Activated T-cell treated with anti-CD3 and anti-CD28 coated beads for 24 hours (primary cell): ENCODE data around the gene C16orf82.

Source experiments
- DNase-seq: peaks from one replicate; pipeline ENCODE4 v3.0.0-alpha.2; 2020; ENCODE audit warnings: low read depth

Gene C16orf82

DNA sequence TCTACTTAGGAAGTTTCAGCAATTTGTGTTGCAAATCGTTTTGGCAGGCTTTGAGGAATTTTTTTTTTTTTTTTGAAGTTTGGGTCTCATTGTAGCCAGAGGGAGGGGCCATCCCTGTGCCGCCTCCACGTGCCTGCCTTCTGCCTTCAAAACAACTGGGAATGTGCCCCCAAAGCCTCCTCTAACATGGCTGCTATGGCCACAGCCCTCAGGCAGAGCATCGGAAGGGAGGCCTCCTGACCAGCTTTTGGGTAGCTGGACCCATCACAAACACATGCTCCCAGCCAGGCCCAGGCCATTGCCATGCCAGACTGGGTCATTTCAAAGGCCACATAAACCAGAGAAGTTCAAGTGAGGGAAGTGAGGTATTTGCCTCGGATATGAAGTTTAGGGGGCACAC lies 21.5 kb downstream of the C16orf82 start:
- no peak for DNase-seq

DNA sequence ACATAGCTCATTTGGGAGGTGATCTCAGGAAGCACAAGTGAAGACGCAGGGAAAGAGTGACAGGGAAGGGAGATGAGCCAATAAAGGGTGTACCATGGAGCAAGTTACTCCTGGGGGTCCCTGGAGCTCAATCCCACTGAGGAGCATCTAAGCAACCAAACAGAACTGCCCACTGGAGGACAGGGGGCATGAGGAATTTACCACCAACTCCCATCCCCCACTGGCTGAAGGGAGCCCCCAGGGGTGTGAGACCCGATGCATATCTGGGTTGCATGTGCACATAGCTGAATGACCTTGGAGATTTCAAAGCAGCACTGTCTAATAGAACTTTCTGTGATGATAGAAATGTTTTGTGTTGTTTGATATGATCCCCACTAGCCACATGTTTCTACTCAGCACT lies 29.6 kb downstream of the C16orf82 start:
- no peak for DNase-seq

DNA sequence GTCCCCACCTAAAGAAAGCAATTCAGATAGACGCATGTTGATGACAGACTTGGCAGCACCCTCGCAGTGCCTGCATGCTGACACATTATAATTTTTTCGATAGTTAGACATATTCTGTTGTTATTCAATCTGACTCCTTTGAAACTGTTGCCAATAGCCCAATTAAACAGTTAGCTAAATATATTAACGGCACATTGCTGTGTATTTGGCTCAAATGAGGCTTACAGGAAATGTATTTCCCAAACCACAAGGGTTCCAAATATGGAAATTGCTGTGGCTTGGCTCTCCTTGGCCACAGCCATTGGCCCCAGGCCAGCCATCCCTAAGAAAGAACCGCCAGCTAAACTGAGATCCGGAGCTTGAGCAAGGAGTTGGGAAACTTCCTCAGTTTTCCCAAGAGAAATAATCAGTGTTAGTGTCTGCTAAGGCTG lies 31.1 kb downstream of the C16orf82 start:
- DNase-seq = no peak

DNA sequence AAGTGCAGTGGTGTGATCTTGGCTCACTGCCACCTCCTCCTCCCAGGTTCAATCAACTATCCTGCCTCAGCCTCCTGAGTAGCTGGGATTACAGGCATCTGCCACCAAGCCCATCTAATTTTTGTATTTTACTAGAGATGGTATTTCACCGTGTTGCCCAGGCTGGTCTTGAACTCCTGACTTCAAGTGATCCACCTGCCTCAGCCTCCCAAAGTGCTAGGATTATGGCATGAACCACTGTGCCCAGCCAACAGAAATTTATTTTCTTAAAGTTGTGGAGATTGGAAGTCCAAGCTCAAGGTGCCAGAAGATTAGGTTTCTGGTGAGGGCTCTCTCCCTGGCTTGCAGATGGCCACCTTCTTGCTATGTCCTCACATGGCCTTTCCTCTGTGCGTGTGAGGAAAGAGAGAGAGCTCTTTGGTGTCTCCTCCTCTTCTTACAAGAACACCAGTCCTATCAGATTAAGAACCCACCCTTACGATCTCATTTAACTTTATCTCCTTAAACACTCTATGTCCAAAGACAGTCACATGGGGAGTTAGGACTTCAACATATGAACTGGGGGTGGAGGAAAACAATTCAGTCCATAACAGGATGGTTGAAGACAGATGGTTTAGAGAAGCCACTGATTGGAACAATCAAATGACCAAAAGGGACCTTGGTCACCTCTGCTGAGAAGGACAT lies 31.8 kb downstream of the C16orf82 start:
- no peak for DNase-seq

DNA sequence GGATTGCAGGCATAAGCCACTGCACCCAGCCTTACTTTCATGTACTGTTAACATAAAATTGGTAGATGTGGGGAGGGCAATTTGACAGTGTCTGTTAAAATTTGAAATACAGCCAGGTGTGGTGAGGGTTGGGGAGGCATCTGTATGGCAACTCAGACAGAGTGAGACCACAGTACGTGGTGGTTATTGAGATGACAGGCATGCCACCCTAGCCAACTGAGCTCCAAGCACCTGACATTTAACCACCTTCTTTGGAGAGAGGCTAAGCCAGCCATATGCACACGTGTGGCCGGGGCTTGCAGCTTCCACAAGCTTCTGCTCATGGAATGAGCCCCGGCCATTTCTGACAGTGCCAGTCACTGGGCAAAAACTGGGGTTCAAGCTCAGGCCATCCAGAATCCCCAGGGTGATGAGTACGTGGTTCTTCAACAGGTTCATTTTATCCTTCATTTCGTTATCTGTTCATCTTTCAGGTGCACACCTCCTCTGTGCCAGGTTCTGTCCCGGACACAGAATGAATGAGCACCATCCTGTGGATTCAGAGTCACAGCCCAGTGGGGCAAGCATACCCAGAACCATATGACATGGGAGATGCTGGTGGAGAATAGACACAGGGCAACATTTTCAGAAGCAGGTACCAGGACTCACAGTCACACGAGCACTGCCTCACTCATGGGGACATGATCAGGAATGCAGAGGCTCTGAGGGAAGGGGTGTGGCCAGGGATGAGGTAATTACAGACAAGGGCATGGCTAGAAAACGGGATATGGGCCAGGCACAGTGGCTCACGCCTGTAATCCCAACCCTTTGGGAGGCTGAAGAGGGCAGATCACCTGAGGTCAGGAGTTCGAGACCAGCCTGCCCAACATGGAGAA lies 36.2 kb downstream of the C16orf82 start:
- DNase-seq = no peak

DNA sequence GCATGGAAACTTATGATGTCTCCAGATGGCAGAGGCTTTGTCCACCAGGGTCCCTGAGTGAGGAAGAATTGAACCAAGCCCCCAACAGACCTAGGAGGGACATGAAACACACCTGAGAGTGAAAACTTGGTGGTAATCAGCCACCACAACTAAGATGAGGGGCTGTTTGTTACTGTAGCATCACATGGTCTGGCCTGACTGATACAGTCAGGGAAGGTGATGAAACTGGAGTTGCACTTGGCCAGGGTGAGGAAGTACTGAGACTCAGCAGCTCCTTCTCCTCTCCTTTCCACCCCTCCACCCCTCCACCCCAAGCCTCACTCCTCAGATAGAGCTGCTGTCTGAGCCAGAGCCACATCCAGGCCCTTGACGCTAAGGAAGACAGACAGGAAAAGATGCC lies 37.2 kb downstream of the C16orf82 start:
- no peak for DNase-seq

DNA sequence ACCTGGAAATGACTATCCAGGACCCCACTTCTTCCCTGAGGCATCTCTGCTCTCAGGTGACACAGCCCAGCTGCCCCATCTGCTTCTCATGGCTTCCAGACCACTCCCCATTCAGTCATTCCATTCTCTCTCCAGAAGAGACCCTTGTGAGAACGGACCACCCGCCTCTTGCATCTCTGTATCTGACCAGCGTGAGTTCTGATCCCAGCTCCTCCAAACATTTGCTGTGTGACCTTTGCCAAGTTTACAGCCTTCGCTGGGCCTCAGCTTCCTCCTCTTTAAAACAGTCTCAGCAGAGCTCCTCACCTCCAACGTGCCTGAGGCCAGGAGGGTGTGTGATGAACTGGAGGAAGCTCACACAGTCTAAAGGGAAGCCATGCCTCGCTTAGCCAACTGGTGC lies 39.6 kb downstream of the C16orf82 start:
- DNase-seq = no peak

DNA sequence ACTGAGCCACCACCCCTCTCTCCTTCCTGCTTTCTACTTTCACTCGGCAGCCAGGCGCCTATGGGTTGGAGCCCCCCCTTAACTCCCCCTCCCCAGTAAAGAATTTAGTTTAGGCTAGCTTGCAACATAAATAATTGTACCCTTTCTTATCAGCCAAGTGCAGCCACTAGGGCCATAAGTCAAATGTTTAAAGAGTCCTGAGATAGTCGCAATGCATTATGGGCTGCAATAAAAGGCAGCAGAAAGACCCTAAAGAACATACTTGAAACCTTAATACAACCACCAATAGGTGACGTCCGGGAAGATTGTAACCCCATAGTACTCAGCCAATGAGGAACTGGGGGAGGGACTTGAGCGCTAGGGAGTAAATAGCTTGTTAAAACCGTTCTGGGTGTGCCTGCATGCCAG lies 40.5 kb downstream of the C16orf82 start:
- no peak for DNase-seq

DNA sequence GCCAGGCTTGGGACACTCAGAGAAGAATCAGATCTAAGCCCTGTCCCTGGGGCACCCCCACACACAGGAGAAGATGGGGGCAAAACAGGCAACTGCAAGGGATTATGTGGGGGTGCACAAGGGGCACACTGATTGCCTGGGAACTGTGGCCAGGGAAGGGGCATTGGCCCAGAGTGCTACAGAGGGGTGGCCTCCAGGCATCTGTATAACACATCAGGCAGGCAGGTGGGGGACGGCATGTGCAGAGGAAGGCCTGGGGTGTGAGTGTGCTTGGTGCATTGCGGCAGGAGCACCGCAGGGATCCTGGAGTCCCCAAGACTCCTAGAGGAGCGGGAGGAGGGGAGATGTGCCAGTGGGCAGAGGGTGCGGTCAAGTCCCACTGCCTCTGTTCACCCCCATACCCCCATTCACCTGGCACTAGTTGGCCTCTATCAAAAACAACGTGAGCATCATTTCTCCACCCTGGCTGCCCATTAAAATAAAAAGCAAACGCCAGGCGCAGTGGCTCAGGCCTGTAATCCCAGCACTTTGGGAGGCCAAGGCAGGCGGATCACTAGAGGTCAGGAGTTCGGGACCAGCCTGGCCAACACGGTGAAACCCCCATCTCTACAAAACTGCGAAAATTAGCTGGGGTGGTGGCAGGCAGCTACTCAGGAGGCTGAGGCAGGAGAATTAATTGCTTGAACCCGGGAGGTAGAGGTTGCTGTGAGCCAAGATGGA lies 41.5 kb downstream of the C16orf82 start:
- no peak for DNase-seq

DNA sequence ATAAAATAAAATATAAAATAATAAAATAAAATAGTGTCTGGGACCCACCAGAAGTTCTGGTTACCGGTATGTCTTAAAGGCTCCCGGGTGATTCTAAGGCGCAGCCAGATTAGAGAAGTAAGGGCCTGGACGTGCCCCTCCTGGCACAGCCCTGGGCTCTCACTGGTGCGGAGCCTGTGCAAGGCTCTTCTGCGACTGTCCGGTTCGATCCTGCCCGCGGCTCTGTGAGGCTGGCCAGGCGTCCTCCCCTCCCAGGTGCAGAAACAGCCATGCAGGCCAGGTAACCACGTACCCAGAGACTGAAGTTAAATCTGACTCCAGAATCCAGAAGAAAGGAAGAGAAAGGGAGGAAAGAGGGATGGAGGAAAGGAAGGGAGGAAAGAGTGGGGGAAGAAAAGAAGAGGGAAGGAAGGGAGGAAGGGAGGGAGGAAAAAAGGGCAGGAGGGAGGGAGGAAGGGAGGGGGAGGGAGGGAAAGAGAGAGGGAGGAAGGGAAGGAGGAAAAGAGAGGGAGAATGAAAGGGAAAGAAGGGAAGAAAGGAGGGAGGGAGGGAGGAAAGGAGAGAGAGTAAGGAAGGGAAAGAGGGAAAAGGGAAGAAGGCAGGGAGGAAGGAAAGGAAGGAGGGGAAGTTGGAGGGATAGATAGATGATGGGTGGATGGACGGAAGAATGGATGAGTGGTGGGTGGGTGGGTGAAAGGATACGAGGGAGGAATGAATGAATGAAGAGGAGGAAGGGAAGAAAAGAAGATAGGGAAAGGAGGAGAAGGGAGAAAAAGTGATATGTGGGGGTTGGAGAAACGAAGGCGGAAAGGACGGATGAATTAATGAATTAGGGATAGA lies 42.3 kb downstream of the C16orf82 start:
- no peak for DNase-seq

DNA sequence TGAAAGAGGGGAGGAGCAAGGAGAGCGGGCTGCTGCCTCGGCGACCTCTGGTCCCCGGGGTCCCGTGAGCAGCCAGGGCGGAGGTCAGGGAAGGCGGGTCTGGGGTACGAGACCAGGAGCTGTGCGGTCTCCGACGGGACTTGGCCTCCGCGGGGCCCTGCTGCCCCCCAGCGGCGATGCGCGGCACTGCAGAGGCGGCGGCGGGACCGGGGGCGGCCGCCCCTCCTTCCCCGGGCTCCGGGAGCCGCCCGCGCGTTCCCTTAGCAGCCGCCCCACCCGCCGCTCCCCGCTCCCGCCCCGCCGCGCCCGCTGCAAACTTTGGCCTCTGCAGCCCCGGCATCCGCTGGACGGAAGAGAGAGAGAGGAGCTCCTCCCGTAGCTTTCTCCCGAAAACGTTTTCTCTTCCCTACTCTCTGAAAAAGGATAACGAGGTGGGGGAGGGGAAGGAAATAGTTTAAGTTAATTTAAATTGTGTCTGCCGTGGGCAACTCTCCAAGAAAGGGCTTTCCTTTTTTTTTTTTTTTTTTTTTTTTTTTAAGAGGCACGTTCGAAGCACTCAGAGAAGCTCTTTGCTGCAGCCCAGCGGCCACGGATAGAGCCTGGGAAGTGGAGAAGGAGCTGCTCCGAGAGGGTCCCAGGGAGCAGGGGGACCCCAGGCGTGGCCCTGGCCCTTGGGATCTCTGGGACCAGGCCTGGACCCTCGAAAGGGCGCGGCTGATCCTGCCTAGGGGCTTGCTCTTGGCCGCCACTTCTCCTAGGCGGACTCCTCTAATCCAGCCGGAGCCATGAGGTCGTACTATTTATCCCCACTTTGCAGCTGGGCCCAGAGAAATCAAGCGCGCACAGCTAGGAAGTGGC lies 43.2 kb downstream of the C16orf82 start:
- peak; percentile 80 for DNase-seq

DNA sequence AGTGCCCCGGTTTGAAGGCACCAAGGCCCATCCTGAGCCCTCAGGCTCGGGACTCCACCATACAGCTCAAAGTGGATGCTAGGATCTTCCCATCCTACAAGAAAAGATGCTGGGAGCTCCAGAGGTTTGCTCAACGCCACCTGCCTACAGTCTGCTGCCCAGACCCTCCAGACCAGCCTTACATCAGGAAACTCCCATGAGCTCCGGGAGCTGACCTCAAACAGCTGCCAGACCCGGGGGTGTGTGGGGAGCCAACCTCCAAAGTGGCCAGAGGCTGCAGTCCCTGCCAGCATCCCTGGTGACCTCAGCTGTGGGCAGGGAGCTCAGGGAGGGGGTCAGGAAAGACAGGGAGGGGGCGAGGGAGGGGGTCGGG lies 43.8 kb downstream of the C16orf82 start:
- no peak for DNase-seq

DNA sequence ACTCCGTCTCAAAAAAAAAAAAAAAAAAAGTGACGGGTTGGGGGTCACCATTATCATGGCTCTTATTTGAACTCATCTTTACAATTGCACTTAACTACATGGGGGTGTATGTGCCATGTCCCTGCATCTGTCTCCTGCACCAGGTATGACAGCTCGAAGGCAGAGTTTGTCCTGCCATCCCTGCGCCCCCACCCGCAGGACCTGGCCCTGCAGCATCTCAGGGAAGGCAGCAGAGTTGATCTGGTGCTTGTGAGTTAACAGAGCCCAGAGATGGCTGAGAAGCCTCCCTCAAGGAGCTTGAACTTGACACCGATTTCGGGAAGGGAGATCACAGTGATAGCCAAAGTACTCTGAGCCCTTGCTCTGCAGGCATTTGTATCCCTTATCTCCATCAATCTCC lies 44.8 kb downstream of the C16orf82 start:
- no peak for DNase-seq

DNA sequence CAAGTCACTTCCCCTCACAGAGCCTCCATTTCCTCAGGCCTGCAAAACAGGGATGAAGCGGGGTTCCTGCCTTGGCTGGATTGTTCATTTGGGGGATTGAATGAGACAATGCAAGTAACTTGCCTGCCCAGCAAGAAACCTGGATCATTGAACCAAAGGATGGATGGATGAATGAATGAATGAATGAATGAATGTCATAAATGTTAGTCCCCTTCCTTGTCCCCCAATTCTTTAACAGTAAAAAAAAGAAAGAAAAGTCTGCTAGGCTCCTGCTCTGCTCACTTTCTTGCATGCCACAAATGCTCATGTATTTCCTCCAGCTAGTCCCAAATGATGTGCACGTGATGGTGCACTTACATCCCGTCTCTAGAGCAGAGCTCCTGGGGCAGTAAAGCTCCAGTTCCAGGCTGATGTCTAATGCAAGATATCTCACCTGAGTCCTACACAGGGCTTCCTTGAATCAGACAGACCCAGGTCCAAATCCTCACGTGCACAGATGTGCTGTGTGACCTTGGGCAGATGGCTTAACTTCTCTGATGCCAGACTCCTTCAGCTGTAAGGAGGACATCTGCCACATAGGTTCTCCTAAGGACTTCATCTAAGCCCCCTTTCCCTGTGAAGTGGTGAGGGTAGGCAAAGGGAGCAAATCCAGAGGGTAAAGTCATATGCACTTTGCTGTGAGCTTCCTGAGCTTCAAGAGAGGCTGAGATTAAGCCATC lies 45.5 kb downstream of the C16orf82 start:
- DNase-seq = no peak

DNA sequence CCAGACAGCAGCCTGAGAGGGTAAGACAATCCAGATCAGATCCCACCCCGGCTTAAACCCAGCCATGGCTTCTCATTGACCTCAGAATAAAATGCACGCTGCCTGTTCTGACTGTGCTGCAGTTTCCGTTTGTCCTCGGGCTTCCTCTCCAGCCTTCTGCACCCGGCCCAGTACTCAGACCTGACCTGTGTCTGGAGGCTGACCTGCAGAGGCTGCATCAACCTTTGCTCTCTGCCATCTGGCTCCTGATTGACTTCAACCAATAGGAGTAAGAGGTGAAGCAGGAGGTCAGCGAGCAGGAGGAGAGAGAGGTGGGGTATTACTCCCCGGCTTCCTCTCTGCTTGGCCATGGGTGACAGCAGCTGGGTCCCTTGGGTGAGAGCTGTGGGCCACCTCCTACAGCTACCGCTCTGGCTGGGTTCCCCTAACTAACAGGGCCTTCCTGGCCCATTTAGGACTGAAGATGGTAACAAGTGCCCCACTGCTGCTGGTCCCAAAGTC lies 46.7 kb downstream of the C16orf82 start:
- no peak for DNase-seq

DNA sequence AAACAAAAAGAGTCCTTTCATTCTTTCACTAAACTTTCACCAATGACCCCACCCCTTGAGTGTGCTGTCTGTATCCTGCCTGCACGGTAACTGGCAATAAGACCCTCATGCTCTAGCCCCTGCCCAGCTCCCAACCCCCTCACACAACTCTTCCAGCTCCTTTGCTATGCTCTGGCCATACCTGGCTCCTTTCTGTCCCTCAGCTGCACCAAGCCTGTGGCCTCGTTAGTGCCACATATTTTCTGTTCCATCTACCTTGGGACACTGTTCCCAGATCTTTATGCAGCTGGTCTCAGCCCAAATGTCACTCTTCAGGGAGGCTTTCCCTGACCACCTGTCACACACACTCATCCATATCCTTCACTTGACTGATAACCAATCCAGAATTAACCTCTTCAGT lies 47.3 kb downstream of the C16orf82 start:
- DNase-seq = no peak

DNA sequence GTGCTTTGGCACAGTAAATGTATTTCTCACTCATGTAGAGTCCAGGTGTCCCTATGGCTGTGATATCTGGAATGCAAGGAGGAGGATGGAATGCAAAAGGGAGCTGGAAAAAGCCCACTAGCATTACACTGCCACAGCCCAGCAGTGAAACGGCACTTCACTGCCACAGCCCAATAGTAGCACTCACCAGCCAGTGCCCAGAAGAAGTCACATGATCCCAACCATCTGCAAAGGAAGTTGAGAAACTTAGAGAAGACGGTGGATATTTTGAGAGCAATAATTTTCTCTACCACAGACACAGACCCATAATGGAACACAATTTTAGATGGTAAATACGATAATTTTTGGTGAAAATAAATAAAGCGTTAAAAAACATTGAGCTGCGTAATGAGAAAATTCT lies 51.8 kb downstream of the C16orf82 start:
- DNase-seq = no peak
